ENCODE measurements around the gene GBP3. TPM values are rescaled to one million over a fixed set of nuclear protein-coding genes. Genes with fewer than 3 reads are reported as not detected.
"Not testable (repeated sequence)": the region's sequence is repeated elsewhere in the genome, so short reads cannot be mapped to it uniquely, and the experiment has no call there.

The GBP3 gene
- total and polyA plus RNA-seq, 2 donors = 10.2 to 55.4 TPM

GRCh38 chr1:88979749-88980116, 42.9 kb downstream of the GBP3 start:
- no peak overlapping the region for H3K27ac ChIP-seq (ENCODE audit: low read depth)
- DNase-seq (ENCODE audit: extremely low spot score) = no peak
- H3K4me1 ChIP-seq (ENCODE audit: insufficient read depth) = no peaks in the 10 kb centered on the region
- H3K36me3 ChIP-seq (ENCODE audit: insufficient read depth) = no peaks in the 10 kb centered on the region
- H3K4me3 ChIP-seq (ENCODE audit: low read depth, low read length) = no peak overlapping the region

DNA sequence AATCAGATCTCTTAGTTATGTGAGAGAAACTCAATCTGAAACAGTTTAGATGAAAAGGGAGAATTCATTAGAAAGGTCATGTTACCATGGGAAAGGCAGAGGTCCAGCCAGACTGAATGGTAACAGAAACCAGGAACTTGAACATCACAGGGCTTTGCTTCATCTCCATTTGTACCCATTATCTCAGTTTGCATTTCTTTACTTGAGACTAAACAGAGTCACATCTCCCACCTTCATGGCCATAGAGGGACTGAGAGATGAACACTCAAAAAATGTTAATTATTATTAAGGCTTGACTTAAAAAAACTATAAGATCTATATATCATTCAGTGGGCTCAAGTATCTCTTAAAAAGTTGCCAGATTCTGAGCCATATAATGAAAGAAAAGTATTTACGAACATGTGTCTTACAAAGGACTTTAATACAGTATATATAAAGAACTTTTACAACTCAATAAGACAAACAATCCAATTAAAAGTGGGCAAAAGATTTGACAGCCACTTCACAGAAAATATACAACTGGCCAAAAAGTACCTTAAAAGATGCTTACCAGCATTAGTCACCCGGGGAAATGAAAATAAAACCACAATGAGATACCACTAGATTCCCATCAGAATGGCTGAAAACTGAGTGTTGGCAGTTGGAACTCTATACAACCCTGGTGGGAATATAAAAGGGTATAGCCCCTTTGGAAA, 43.5 kb downstream of the GBP3 start:
- Histone ChIP-seq H3K4me1 (ENCODE audit: insufficient read depth) (no peaks in the 10 kb centered on the region), H3K36me3 (ENCODE audit: insufficient read depth) (no peaks in the 10 kb centered on the region), H3K27ac (ENCODE audit: low read depth) (no peak overlapping the region), H3K4me3 (ENCODE audit: low read depth, low read length) (no peak overlapping the region)
- no peak for DNase-seq (ENCODE audit: extremely low spot score)
- WGBS = 61% methylated on average over 2 of the region's 2 CpGs

DNA sequence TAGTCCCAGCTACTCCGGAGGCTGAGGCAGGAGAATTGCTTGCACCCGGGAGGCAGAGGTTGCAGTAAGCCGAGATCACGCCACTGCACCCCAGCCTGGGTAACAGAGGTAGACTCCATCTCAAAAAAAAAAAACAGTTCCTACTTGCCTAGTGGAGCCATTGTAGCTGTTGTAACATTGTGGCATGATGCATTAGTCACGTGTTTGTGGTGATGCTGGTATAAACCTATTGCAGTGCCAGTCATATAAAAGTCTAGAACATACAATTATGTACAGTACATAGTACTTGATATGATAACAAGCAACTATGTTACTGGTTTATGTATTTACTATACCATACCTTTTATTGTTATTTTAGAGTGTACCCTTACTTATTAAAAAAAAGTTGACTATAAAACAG, 46.4 kb downstream of the GBP3 start:
- DNase-seq (ENCODE audit: extremely low spot score) = no peak
- no peaks in the 10 kb centered on the region for H3K4me1 ChIP-seq (ENCODE audit: insufficient read depth)
- H3K27ac ChIP-seq (ENCODE audit: low read depth) = no peak overlapping the region
- no peak overlapping the region for H3K4me3 ChIP-seq (ENCODE audit: low read depth, low read length)
- WGBS = 98% methylated on average over 5 of the region's 5 CpGs
- H3K36me3 ChIP-seq (ENCODE audit: insufficient read depth) = no peaks in the 10 kb centered on the region

DNA sequence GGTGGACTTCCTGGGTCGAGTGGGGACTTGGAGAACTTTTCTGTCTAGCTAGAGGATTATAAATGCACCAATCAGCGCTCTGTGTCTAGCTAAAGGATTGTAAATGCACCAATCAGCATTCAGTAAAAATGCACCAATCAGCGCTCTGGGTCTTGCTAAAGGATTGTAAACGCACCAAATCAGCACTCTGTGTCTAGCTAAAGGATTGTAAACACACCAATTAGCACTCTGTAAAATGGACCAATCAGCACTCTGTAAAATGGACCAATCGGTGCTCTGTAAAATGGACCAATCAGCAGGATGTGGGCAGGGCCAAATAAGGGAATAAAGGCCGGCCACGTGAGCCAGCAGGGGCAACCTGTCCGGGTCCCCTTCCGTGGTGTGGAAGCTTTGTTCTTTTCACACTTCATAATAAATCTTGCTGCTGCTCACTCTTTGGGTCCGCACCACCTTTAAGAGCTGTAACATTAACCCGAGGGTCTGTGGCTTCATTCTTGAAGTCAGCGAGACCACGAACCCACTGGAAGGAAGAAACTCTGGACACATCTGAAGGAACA, 48.0 kb downstream of the GBP3 start:
- H3K27ac ChIP-seq (ENCODE audit: low read depth); DNase-seq (ENCODE audit: extremely low spot score); H3K36me3 ChIP-seq (ENCODE audit: insufficient read depth); H3K4me3 ChIP-seq (ENCODE audit: low read depth, low read length); H3K4me1 ChIP-seq (ENCODE audit: insufficient read depth): not testable (repeated sequence)
- 92% methylated on average over 13 of the region's 13 CpGs for WGBS

- Histone ChIP-seq H3K36me3 (ENCODE audit: insufficient read depth) (no peaks in the 10 kb centered on the region), H3K4me1 (ENCODE audit: insufficient read depth) (no peaks in the 10 kb centered on the region), H3K4me3 (ENCODE audit: low read depth, low read length) (no peak overlapping the region), H3K27ac (ENCODE audit: low read depth) (no peak overlapping the region)
- 34% methylated on average over 2 of the region's 2 CpGs for WGBS
- DNase-seq (ENCODE audit: extremely low spot score) = no peak
Measured at GRCh38 chr1:88973520-88974137, 49.0 kb downstream of the GBP3 start.

DNA sequence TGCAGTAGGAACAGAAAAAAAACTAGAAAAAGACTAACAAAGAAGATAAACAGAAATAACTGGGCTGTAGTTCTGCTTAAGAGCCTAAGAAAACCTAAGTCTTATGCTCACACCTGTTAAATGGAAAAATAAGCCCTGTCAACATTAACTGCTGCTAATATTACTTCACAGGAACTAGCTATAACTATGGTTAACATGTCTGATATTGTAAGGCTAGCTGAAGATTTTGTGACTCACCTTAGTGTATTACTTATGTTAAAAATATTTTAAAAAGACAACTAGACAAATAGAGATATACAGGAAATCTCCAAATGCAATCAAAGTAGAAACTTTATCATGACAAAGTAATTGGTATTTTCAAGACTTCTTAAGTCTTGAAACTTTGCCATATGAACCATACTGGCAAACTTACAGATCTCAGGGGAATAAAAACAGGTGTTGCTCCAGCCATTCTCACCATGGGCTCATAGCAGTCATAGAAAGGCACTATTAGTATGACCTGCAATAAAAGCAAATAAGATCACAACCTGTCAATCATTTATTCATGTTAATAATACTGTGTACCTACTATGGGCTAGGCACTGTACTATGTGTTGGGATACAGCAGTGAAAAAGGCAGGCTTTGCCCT, 60.9 kb downstream of the GBP3 start:
- Histone ChIP-seq H3K4me1 (ENCODE audit: insufficient read depth) (no peaks in the 10 kb centered on the region), H3K27ac (ENCODE audit: low read depth) (no peak overlapping the region), H3K36me3 (ENCODE audit: insufficient read depth) (peaks cover 2% of the 10 kb centered on the region), H3K4me3 (ENCODE audit: low read depth, low read length) (no peak overlapping the region)
- DNase-seq (ENCODE audit: extremely low spot score) = no peak

DNA sequence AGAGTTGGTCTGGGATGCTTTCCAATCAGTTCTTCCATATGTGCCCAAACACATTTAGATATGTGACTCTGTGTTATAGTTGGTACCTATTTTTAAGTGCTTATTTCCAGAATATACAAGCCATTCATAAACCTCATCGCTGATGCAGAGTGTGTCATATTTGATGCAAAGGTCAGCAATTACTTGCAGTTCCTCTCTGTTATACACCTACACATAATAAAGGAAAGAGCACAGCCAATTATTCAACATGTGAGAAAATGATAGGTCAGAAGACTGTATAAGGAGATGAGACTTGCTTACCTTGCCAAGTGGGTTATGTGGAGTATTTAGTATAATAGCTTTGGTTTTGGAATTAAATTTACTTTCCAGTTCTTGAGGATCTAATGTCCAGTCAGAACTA, 61.6 kb downstream of the GBP3 start:
- DNase-seq (ENCODE audit: extremely low spot score) = no peak
- 98% methylated on average over 1 of the region's 1 CpG for WGBS
- no peak overlapping the region for H3K27ac ChIP-seq (ENCODE audit: low read depth)
- H3K36me3 ChIP-seq (ENCODE audit: insufficient read depth) = peaks cover 2% of the 10 kb centered on the region
- no peak overlapping the region for H3K4me3 ChIP-seq (ENCODE audit: low read depth, low read length)
- no peaks in the 10 kb centered on the region for H3K4me1 ChIP-seq (ENCODE audit: insufficient read depth)

Small RNA genes lying within 50 kb of the gene (small RNA-seq; reads per million reads assigned to genes)
- not detected for gene RF00019

Other genes with a start within 250 kb of the GBP3 start
- gene GTF2B, start 131.3 kb downstream of the GBP3 start, total RNA-seq = 67.9 TPM
- 26.4 TPM for gene GTF2B, start 131.3 kb downstream of the GBP3 start, polyA plus RNA-seq
- gene KYAT3, start 30.2 kb downstream of the GBP3 start, total RNA-seq = 41.0 TPM
- gene KYAT3, start 30.2 kb downstream of the GBP3 start, polyA plus RNA-seq = 28.5 TPM
- 22.0 TPM for gene RBMXL1, start 30.2 kb downstream of the GBP3 start, total RNA-seq
- gene RBMXL1, start 30.2 kb downstream of the GBP3 start, polyA plus RNA-seq = 11.6 TPM
- gene GBP1, start 42.3 kb upstream of the GBP3 start, total RNA-seq = 68.6 TPM
- 27.8 TPM for gene GBP1, start 42.3 kb upstream of the GBP3 start, polyA plus RNA-seq
- 49.8 TPM for gene GBP2, start 103.2 kb upstream of the GBP3 start, total RNA-seq
- gene GBP2, start 103.2 kb upstream of the GBP3 start, polyA plus RNA-seq = 153 TPM
- not detected for gene GBP7, start 153.1 kb upstream of the GBP3 start, total RNA-seq
- gene GBP7, start 153.1 kb upstream of the GBP3 start, polyA plus RNA-seq = 0.03 TPM
- gene GBP4, start 176.1 kb upstream of the GBP3 start, total RNA-seq = 9.6 TPM
- 10.1 TPM for gene GBP4, start 176.1 kb upstream of the GBP3 start, polyA plus RNA-seq
- gene GBP5, start 250.0 kb upstream of the GBP3 start, total RNA-seq = 0.95 TPM
- gene GBP5, start 250.0 kb upstream of the GBP3 start, polyA plus RNA-seq = 1.5 TPM